Natural killer cell (primary cell): ENCODE data around the gene GJC1. TPM values are rescaled to one million over a fixed set of nuclear protein-coding genes. Genes with fewer than 3 reads are reported as not detected.
"Not testable (repeated sequence)": the region's sequence is repeated elsewhere in the genome, so short reads cannot be mapped to it uniquely, and the experiment has no call there.

Source experiments
- ATAC-seq, 3 donors: fragments of 150-1000 bp in 2 of 3; fragments of 200-7000 bp in 1 of 3; cut with Tn5 transposase; 1 replicate in 1 of 3; 2 replicates in 2 of 3; pipeline ENCODE4 v1.10.0; 2021; ENCODE audit warnings: mild to moderate bottlenecking in 2 of 3, moderate library complexity in 2 of 3
- DNase-seq, 2 donors: peaks; one replicate each; pipeline versions ENCODE4 v3.0.0 to v3.0.0-alpha.2; 2013 to 2021; ENCODE audit warnings: mixed read lengths in 1 of 2
- H3K27ac ChIP-seq: one replicate; pipeline ENCODE4 v1.5.1; 2013; ENCODE audit warnings: mild to moderate bottlenecking, low read length
- H3K27me3 ChIP-seq: one replicate; pipeline ENCODE4 v1.6.1; 2013; ENCODE audit warnings: low read length; ENCODE audit not compliant: control insufficient read depth, insufficient read depth
- H3K36me3 ChIP-seq: one replicate; pipeline ENCODE4 v1.6.1; 2013; ENCODE audit warnings: low read length; ENCODE audit not compliant: control insufficient read depth, insufficient read depth
- H3K4me1 ChIP-seq: one replicate; pipeline ENCODE4 v1.6.1; 2013; ENCODE audit warnings: low read length; ENCODE audit not compliant: control insufficient read depth, insufficient read depth
- H3K4me3 ChIP-seq: one replicate; pipeline ENCODE4 v1.5.1; 2013; ENCODE audit warnings: low read length
- H3K9me3 ChIP-seq: one replicate; pipeline ENCODE4 v1.6.1; 2013; ENCODE audit warnings: low read length; ENCODE audit not compliant: control insufficient read depth, insufficient read depth
- H3K27ac Mint-ChIP-seq, 2 donors: one replicate each; pipeline ENCODE4 v1.8.0; 2022; ENCODE audit warnings: mild to moderate bottlenecking in 2 of 2, mixed read lengths in 2 of 2, moderate library complexity in 1 of 2
- H3K27me3 Mint-ChIP-seq, 2 donors: one replicate each; pipeline ENCODE4 v1.8.0; 2022; ENCODE audit warnings: low read depth in 2 of 2, mixed read lengths in 2 of 2
- H3K36me3 Mint-ChIP-seq: one replicate; pipeline ENCODE4 v1.8.0; 2022; ENCODE audit warnings: mixed read lengths
- H3K4me1 Mint-ChIP-seq, 2 donors: one replicate each; pipeline ENCODE4 v1.8.0; 2022; ENCODE audit warnings: mixed read lengths in 2 of 2
- H3K4me3 Mint-ChIP-seq: one replicate; pipeline ENCODE4 v1.8.0; 2022; ENCODE audit warnings: mild to moderate bottlenecking, moderate library complexity, mixed read lengths
- H3K9me3 Mint-ChIP-seq, 2 donors: one replicate each; pipeline ENCODE4 v1.8.0; 2022; ENCODE audit warnings: mixed read lengths in 2 of 2
- CTCF ChIP-seq: fragments of 200-600 bp; IDR thresholded peaks from one replicate; pipeline ENCODE4 v1.8.0; 2022; ENCODE audit warnings: antibody characterized with exemption
- WGBS: methylation state at CpG from one replicate; pipeline ENCODE4 v1.1.7; 2013; ENCODE audit warnings: missing lambda C conversion rate; ENCODE audit not compliant: insufficient coverage; 5-methylcytosine and 5-hydroxymethylcytosine counted together
- intact Hi-C: fragments of 100-400 bp; cut with micrococcal nuclease; formaldehyde crosslinking; loops from one replicate; pipeline ENCODE4 v1.14.2; 2022
- total RNA-seq, 4 donors: library from RNA; stranded (reverse); fragments of 120-200 nt in 1 of 4; gene quantifications; one replicate each; pipeline versions ENCODE4 v1.2.3 to v1.2.4, GENCODE V29; 2013 to 2022

The GJC1 gene
- total RNA-seq, 3 donors from 2014 or later (not counting 1 experiment from before 2014, with no cell fraction given), result 0.16 TPM; not detected in 2

- Histone ChIP-seq H3K27ac (no peak overlapping the region), H3K27me3 (peaks cover 2% of the 10 kb centered on the region), H3K4me3 (no peak overlapping the region), H3K4me1 (no peaks in the 10 kb centered on the region), H3K9me3 (no peaks in the 10 kb centered on the region), H3K36me3 (no peaks in the 10 kb centered on the region)
- H3K4me3 Mint-ChIP-seq, result no peak overlapping the region
- intact Hi-C loops, result no loop called here
- peaks cover 0 to 5% of the 10 kb centered on the region in 2 donors for H3K27me3 Mint-ChIP-seq
- 96% methylated on average over 4 of the region's 4 CpGs for WGBS
- no peaks in the 10 kb centered on the region for H3K4me1 Mint-ChIP-seq
- DNase-seq (no peak), ATAC-seq (no peak)
- no peak for TF ChIP-seq CTCF
- no peak overlapping the region for H3K27ac Mint-ChIP-seq
- H3K36me3 Mint-ChIP-seq, result no peaks in the 10 kb centered on the region
- no peaks in the 10 kb centered on the region for H3K9me3 Mint-ChIP-seq
Observed at GRCh38 chr17:44812263-44812662, 17.8 kb downstream of the GJC1 start.

- 93% methylated on average over 8 of the region's 9 CpGs for whole genome bisulfite sequencing
- H3K4me1 ChIP-seq, H3K27ac ChIP-seq, DNase-seq, H3K27me3 Mint-ChIP-seq, H3K4me3 Mint-ChIP-seq, H3K9me3 ChIP-seq, H3K36me3 Mint-ChIP-seq, H3K4me3 ChIP-seq, H3K9me3 Mint-ChIP-seq, intact Hi-C loops, H3K27ac Mint-ChIP-seq, ATAC-seq, H3K36me3 ChIP-seq, H3K4me1 Mint-ChIP-seq, H3K27me3 ChIP-seq: not testable (repeated sequence)
Observed at GRCh38 chr17:44808656-44809388, 21.3 kb downstream of the GJC1 start.

GRCh38 chr17:44808156-44808555 lies 21.9 kb downstream of the GJC1 start:
- Histone ChIP-seq H3K4me1 (no peaks in the 10 kb centered on the region), H3K36me3 (no peaks in the 10 kb centered on the region), H3K27me3 (peaks cover 2% of the 10 kb centered on the region), H3K4me3 (no peak overlapping the region), H3K27ac (no peak overlapping the region), H3K9me3 (no peaks in the 10 kb centered on the region)
- ATAC-seq, result no peak
- H3K9me3 Mint-ChIP-seq, result no peaks in the 10 kb centered on the region
- H3K27me3 Mint-ChIP-seq, result peaks cover 2 to 8% of the 10 kb centered on the region in 2 donors
- no peak for TF ChIP-seq CTCF
- no peak overlapping the region for H3K4me3 Mint-ChIP-seq
- intact Hi-C loops, result no loop called here
- DNase-seq, result no peak
- WGBS, result 92% methylated on average over 4 of the region's 4 CpGs
- no peaks in the 10 kb centered on the region for H3K36me3 Mint-ChIP-seq
- H3K4me1 Mint-ChIP-seq, result no peaks in the 10 kb centered on the region
- H3K27ac Mint-ChIP-seq, result no peak overlapping the region

- no peak overlapping the region for H3K27ac ChIP-seq
- Mint-ChIP-seq H3K4me1 (no peaks in the 10 kb centered on the region), H3K27ac (no peak overlapping the region), H3K27me3 (peaks cover 2 to 8% of the 10 kb centered on the region in 2 donors), H3K36me3 (no peaks in the 10 kb centered on the region), H3K9me3 (no peaks in the 10 kb centered on the region), H3K4me3 (no peak overlapping the region)
- H3K4me1 ChIP-seq, result no peaks in the 10 kb centered on the region
- no peaks in the 10 kb centered on the region for H3K9me3 ChIP-seq
- no peaks in the 10 kb centered on the region for H3K36me3 ChIP-seq
- DNase-seq, result no peak
- no peak for ATAC-seq
- no peak overlapping the region for H3K4me3 ChIP-seq
- no peak for TF ChIP-seq CTCF
- 68% methylated on average over 2 of the region's 3 CpGs for WGBS
- intact Hi-C loops, result no loop called here
- H3K27me3 ChIP-seq, result peaks cover 2% of the 10 kb centered on the region
Observed at GRCh38 chr17:44807817-44808155, 22.3 kb downstream of the GJC1 start.
